ENCODE measurements around the gene EXT2.

Gene EXT2

GRCh38 chr11:44174842-44175241 is 79.4 kb downstream of the EXT2 start:
- DNase-seq: no peak

- DNase-seq: no peak
Measured at GRCh38 chr11:44176546-44177213, 81.2 kb downstream of the EXT2 start.

GRCh38 chr11:44177905-44178304 is 82.4 kb downstream of the EXT2 start:
- no peak for DNase-seq

DNA sequence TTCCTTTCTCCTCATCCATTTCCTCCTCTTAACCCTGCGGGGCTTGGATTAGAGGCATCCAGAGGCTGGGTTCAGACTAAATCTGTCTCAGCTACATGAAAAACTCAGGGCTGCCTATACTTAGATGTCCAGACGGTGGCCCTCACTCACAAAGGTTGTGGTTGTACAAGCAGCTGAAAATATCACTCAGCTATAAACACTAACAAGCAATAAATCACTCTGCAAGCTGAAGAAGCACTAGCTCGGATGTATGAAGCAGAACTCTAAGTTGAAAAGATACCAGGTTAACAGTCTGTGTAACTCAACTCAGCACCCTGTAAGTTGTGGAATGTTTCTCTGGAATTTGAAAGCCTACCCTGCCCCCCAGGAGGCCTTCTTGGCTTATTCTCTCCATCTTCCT is 82.9 kb downstream of the EXT2 start:
- DNase-seq: no peak

GRCh38 chr11:44179173-44179572 is 83.7 kb downstream of the EXT2 start:
- DNase-seq: no peak

DNA sequence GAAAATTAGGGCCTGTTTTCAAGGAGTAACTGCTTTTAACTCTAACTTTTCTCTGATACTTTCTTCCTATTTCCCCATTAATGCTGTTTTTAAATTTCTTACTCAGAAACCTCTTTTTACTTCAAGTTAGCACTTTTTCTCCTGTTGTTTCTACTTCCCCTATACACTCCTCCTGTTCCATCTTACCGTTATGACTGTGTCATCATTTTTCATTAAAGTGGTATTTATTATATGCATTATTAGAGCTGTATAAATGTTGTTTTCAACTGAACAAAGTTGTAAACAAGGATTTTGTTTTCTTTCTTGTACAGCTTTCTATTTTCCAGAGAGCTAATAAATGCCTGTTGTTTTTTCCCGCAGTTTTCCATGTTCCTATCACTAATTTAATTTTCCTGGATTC is 84.6 kb downstream of the EXT2 start:
- DNase-seq: no peak

DNA sequence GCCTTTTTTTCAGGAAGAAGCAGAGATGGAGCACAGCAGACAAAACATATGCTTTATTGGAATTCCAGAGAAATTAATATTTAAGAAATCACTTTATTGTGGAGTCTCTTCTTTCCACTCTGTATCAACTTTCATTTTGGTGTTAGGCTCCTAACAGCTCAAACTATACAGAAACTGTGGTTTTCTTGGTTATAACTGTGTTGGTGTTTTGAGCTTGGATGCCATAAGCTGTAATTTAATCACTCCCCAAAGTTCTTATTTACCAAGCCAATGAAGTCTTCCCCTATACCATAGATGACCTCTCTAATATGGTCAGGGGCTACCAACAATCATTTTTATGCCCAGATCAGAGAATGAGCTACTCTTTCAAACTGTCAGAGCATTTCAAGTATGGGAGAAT is 90.0 kb downstream of the EXT2 start:
- no peak for DNase-seq

DNA sequence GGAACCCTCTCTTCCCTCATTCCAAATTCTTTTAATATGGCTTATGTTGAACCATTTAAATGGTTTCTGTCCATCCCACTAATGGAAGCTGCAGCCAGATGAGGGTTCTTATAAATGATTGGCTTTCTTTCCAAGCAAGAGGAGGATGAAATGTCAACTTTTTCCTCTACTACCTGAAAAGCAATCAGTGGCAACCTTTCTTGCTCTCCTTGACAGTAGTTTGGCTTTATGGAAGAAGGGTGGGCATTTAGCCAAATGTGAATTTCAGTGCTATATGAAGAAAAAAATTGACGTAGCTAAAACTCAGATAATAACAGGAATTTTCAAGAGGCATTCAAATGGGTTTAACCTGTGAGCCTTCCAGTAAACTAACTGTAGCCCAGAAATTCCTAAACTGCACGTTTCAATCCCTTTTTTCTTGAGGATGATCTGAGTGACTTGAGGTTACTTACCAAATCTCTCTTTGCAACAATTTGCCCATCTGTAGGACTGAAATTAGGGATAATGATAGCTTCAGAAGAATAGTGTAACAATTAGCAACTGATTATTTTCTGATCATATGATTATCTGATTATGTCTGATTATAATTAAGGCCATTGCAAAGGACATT is 90.9 kb downstream of the EXT2 start:
- no peak for DNase-seq

- no peak for DNase-seq
Measured at GRCh38 chr11:44188643-44189042, 93.2 kb downstream of the EXT2 start.

GRCh38 chr11:44189986-44190882 is 94.8 kb downstream of the EXT2 start:
- DNase-seq: no peak

DNA sequence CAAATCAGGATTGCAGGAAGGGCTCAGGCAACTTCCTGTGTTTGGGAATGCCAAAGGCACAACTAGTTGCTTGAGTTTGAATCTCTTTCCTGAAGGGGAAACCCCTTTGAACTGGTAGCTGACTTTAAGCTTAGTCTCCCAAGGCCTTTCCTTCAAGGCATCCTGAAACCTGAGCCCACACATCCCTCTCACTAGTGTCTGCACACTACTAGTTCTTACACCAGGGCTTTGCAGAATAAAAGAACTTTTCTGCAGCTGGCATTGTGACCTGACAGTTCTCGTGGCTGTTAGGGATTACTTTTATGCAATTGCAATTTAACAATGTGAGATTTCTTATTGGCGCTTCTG is 95.4 kb downstream of the EXT2 start:
- DNase-seq: no peak

- DNase-seq: no peak
Measured at GRCh38 chr11:44191322-44192016, 96.0 kb downstream of the EXT2 start.

DNA sequence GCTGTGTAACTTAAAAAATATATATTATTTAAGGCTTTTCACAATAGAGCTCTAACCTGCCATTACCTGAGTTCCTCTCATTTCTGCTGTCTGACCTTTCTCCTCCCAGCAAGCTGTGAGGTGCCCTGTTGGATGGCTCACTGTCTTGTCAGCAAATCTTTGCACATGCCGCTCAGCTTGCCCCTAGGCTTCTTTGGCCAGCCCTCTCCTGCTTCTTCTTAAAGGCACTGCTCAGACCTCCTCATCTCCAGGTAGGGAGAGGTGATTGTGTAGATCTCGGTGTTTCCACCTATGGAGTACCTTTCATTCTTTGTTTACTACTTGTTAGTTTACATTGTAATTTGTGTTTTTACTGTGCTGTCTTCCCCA is 96.5 kb downstream of the EXT2 start:
- DNase-seq: no peak

GRCh38 chr11:44192462-44193100 is 97.1 kb downstream of the EXT2 start:
- no peak for DNase-seq

DNA sequence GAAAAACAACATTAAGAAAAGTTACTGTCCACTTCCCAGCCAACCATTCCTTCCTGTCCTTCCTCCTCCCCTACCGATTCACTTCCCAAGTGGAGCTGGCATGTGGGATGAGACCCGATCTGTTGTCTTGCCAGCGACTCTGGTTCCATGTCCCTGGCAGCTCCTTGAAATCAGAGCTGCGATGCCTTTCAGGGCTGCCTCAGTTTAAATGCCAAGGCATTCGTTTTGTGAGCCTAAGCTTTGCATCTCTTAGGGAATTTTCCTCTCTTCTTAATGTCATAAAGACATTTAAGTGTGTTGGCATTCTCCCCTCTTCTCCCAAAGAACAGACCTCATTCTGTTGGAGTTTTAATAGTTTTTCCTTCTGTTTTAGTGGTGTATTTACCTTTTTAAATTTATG is 98.4 kb downstream of the EXT2 start:
- no peak for DNase-seq

DNA sequence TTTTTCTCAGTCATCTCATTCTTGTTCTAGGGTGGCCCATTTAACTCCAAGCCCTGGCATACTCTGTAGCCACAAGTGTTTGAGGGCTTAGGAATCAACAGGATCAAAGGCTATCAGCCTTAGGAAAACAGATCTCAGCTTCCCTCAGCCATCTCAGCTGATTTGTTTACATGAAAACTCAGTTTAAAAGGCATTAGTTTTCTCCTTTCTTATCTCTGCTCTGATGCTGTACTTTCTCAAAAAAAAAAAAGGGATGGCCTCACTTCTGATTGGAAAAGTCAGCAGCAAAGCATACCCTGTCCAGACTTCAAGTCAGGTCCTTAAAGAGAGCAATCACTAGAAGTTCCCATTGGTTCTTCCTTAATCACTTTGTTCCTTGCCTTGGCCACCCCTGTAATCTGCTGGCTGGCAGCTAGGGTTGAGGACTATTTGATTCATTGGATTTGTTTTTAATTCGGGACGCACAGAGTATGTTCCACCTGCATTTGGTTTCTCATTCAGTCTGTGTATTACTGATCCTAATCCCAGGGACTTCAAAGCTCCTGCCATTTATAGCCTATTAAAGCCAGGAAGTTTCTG is 102.8 kb downstream of the EXT2 start:
- no peak for DNase-seq

DNA sequence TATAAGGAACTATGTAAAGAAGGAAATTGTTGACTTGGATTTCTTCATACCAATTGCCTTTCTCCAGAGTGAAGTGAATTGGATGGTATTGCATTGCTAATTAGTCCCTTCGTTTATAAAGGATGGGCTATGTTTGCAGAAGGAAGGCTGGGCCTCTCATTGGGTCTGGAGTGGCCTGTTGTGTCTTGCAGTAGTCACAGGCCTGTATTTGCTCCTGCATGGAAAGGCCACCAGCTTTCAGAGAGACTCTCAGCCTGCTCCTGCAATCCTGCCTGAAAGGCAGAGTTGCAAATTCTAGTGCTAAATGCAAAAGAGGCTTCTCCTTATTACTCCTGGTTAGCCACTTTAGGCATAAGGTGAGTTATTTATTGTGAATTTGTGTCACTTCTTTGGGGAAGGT is 103.8 kb downstream of the EXT2 start:
- DNase-seq: no peak

- DNase-seq: no peak
Measured at GRCh38 chr11:44199816-44200215, 104.3 kb downstream of the EXT2 start.

DNA sequence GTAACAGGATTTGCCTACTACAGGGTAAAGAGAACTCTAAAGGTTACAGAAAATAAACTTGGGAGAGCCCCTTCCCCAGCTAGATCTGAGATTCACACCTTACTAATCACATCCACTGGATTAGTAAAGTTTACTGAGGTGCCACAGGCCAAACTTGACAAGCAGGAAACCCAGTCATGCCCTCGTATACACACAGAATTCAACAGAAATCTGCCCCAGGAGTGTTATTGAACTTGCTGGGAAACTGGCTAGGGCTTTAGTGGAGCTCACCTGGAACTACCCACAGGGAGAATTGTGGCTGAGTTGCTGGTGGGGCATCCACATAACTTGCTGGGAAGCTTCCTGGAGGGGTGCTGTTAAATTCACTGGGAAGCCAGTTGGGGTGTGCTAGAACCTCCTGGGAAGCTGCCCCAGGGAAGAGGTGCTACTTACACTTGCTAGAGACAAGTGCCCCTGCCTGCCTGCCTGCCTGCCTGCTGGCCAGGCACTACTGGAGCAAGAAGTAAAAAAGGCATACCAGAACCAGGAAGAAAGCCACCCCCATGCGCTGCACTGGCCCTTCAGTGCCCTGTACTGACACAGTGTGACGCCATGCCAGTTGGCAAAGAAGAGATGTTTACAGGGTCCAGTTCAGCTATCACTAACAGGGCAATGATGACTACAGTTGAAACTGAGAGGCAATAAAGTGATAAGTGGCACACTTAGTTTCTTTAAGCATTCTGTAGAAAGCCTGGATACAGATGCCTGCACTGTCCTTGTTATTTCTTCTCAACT is 108.0 kb downstream of the EXT2 start:
- DNase-seq: no peak

DNA sequence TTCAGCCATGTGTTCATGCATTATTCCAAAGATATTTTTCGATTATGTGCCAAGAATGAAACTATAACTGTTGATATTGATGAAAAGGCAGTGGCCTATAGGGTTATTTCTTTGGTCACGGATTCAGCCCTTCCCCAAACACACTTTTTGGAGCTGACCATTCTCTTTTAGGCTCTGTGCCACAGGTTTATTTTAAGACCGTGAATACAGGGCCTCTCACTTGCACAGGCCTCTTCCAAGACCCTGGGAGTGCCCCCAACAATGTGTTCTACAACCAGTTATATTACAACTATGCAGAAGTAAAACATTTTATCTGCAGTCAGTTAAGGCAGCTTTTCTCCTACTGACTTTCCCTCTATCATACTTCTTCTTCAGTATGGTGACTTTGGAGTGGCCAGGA is 109.9 kb downstream of the EXT2 start:
- no peak for DNase-seq

DNA sequence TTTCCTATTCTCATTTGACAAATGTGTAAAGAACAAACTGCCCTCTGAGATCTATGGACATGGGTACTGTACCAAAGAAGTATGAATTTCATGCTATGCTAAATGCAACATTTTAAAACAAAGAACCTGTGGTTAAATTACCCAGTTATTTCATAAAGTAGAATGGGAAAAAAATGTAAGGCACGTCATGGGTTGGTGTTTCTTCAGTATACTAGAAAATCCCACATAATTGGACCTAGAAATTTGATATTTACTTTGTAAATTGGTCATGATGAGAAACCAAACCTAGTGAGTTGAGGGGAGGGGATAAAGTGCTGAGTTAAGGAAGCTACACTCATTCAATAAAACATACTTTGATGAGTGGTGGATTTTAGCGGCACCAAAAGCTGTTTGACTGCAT is 110.4 kb downstream of the EXT2 start:
- DNase-seq: no peak

DNA sequence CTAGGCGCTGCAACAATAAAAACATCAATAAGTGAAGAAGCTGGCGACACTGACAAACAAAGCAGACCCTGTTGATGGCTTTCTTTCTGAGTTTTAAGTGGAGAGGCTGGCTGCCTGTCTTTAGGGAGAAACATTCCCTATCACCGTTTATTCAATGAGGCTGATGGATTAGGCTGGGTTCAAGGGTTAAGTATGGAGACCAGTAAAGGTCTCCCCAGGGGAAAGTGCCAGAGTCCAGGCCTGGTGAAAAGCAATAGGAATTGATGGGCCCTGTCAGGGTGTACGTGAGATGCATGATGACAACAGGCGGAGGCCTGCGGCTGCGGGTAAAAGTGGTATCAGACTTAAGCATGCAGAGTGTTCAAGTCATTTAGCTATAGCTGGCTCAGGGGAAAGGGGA is 111.8 kb downstream of the EXT2 start:
- DNase-seq: no peak

All from Kasumi-1 (cell line).